A673 (cell line): ENCODE results near the gene ADAM12.

Experiments
- CTCF ChIP-seq: fragments of 300-800, 200-600 bp; sonication (generic); conservative IDR thresholded peaks from 2 replicates; pipeline ENCODE4 v1.5.1; 2017; ENCODE audit warnings: low read depth, mild to moderate bottlenecking, antibody characterized with exemption, low read length, moderate library complexity, mixed read lengths
- EZH2 ChIP-seq: fragments of 200-600 bp; sonication (generic); IDR thresholded peaks from 2 replicates; pipeline ENCODE4 v1.6.1; 2017; ENCODE audit warnings: borderline replicate concordance, low read depth, mild to moderate bottlenecking, mixed read lengths, antibody characterized with exemption, low read length; ENCODE audit not compliant: poor library complexity, severe bottlenecking

- no peak for TF ChIP-seq CTCF
- no peak for TF ChIP-seq EZH2
These were observed 102.0 kb downstream of the ADAM12 start for GRCh38 chr10:126286256-126286780.
